Omental fat pad (tissue), 4 donors: Measurements from ENCODE around the gene KANSL1. TPM values are rescaled to one million over a fixed set of nuclear protein-coding genes. Genes with fewer than 3 reads are reported as not detected.

Source experiments
- ATAC-seq: fragments of 150-250 bp; one replicate; pipeline ENCODE4 v1.9.1; 2016; ENCODE audit warnings: mild to moderate bottlenecking, moderate library complexity; ENCODE audit not compliant: low FRiP score
- DNase-seq: peaks from one replicate; pipeline ENCODE4 v3.0.0-alpha.2; 2019; ENCODE audit warnings: low spot score
- total RNA-seq, 4 donors: library from RNA; depleted of rRNA; stranded (reverse); fragments of >200 nt; gene quantifications; one replicate each; pipeline ENCODE4 v1.1.0, GENCODE V29; 2016
- TF ChIP-seq, protein P1 (sequence below), 3 donors: fragments of 450-650 bp; IDR thresholded peaks; one replicate each; pipeline ENCODE4 v1.5.1; 2016 to 2017; ENCODE audit warnings: antibody characterized with exemption in 3 of 3, mild to moderate bottlenecking in 3 of 3, moderate library complexity in 2 of 3

The KANSL1 gene
- total RNA-seq, 4 donors from 2014 or later = 48.9 to 109 (median 57.4) TPM

- ATAC-seq (no peak), DNase-seq (no peak)
- TF ChIP-seq, protein P1, sequence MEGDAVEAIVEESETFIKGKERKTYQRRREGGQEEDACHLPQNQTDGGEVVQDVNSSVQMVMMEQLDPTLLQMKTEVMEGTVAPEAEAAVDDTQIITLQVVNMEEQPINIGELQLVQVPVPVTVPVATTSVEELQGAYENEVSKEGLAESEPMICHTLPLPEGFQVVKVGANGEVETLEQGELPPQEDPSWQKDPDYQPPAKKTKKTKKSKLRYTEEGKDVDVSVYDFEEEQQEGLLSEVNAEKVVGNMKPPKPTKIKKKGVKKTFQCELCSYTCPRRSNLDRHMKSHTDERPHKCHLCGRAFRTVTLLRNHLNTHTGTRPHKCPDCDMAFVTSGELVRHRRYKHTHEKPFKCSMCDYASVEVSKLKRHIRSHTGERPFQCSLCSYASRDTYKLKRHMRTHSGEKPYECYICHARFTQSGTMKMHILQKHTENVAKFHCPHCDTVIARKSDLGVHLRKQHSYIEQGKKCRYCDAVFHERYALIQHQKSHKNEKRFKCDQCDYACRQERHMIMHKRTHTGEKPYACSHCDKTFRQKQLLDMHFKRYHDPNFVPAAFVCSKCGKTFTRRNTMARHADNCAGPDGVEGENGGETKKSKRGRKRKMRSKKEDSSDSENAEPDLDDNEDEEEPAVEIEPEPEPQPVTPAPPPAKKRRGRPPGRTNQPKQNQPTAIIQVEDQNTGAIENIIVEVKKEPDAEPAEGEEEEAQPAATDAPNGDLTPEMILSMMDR (IDR thresholded peaks at IDR 0.05) = no peak
These were observed 199.1 kb downstream of the KANSL1 start for GRCh38 chr17:45993962-45994627.

GRCh38 chr17:45992904-45993303 lies 200.3 kb downstream of the KANSL1 start:
- ATAC-seq (no peak), DNase-seq (no peak)

GRCh38 chr17:45992175-45992574 lies 201.1 kb downstream of the KANSL1 start:
- ATAC-seq = no peak
- TF ChIP-seq, protein P1 (IDR thresholded peaks at IDR 0.05) = no peak
- no peak for DNase-seq

More at GRCh38 chr17:45992904-45993303, 200.3 kb downstream of the KANSL1 start:
- TF ChIP-seq, protein P1 (IDR thresholded peaks at IDR 0.05) = no peak

DNA sequence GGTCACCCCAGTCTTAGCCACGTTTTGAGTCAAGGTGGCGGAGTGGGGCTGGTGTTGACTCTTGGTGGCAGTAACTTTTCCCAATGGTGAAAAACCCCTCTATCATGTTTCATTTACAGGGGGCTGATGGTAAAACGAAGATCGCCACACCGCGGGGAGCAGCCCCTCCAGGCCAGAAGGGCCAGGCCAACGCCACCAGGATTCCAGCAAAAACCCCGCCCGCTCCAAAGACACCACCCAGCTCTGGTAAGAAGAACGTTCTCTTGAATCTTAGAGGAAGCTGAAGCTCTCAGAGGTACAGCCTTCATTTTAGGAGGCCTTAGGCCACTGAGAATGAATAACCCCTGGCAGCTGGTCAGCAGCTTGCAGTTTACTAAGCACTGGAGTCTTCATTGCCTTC lies 201.9 kb downstream of the KANSL1 start:
- no peak for ATAC-seq
- DNase-seq = no peak
- TF ChIP-seq, protein P1 (IDR thresholded peaks at IDR 0.05) = no peak

GRCh38 chr17:45990886-45991285 lies 202.3 kb downstream of the KANSL1 start:
- ATAC-seq = no peak
- no peak for DNase-seq
- TF ChIP-seq, protein P1 (IDR thresholded peaks at IDR 0.05) = no peak

GRCh38 chr17:45989759-45990158 lies 203.5 kb downstream of the KANSL1 start:
- ATAC-seq = no peak
- DNase-seq = no peak
- TF ChIP-seq, protein P1 (IDR thresholded peaks at IDR 0.05) = no peak

- TF ChIP-seq, protein P1 (IDR thresholded peaks at IDR 0.05) = no peak
- DNase-seq = no peak
- ATAC-seq = no peak
These were observed 205.5 kb downstream of the KANSL1 start for GRCh38 chr17:45987706-45988105.
